HG02973 (cell line): ENCODE measurements around the gene SLC18A2.
A peak's percentile ranks its signal among the peaks of the same experiment; 100 is the strongest.
"Not testable (repeated sequence)": the region's sequence is repeated elsewhere in the genome, so short reads cannot be mapped to it uniquely, and the experiment has no call there.

Source experiments
- ATAC-seq: cut with Tn5 transposase; IDR thresholded peaks from one replicate; pipeline ENCODE4 v1.9.1; 2021; ENCODE audit warnings: moderate library complexity; ENCODE audit not compliant: unreplicated experiment

Gene SLC18A2

DNA sequence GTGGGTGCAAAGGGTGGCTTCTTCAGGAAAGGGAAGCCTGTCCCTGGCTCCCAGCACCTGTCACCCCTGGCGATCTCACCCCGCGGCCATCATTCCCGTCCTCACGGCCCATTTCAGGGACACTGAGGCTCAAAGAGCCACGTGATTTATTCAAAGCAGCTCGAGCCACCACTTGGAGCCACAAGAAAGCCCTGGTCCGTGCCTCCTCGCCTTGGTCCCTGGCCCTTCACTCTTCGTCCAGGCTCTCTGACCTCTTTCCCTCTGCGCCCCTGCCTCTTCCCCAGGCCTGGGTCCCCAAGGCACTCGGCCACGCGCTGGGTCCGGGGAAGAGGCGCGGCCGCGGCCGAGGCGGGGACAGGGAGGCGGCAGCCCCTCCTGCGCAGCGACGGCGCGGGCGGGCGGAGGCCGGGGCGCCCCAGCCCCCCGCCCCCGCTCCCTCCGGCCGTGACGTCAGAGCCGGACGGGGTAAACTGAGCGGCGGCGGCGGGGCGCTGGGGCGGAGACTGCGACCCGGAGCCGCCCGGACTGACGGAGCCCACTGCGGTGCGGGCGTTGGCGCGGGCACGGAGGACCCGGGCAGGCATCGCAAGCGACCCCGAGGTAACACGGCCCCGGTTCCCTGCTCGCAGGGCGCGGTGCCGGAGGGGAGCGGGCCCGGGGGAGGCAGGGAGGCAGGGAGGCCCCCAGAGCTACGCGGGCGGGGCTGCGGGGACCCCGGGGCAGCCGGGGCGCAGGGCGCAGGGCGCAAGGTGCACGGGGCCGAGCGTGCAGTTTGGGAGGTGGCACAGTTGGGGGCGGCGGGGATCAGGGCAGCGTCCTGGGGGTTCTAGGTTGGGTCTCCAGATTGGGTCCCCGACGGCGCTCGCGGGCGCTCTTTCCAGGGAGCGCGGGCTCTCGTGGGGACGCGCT, at the start of gene SLC18A2:
TSS of gene SLC18A2 (plus strand) at position 494 of the 909 bp plus-strand sequence. CDS start 580 bp downstream, outside the sequence.
- ATAC-seq, result no peak

DNA sequence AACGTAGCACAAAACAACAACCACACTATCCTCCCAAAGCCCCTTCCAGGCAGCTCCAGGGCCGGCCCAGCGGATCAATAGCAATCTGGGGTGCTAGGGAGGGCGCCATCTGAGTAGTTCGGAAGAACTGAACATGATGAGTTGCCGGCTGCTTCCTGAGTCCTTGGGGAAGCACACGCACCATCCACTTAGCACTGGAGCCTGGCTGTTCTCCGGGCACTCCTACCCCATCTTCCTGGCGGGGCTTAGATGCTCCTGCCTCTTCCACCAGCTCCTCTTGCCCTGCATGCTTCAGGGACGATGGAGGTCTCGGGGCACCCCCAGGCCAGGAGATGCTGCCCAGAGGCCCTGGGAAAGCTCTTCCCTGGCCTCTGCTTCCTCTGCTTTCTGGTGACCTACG, 43.7 kb upstream of the SLC18A2 start, which contains the start of gene KCNK18:
TSS of gene KCNK18 (plus strand) at position 301 of the 400 bp plus-strand sequence. CDS start at position 301, 0 bp downstream.
- ATAC-seq, result no peak

DNA sequence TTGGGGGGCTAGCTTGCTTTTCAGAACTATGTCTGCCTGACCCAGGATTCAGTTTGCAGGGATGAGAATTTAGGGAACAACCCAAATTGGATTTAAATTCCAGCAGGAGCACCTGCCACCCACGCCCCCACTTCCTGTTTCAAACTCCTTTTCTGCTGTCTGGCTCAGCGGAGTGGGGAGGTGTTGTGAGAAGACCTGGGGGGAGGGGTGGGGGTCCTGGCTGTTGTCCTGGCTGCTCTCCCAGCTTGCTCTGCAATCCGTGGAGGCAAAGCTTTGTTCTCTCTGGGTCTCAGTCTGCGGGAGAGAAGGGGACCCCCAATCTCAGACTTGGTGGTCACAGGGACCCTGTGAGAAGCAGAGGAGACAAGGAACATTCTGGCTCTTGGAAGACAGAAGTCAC, 42.8 kb upstream of the SLC18A2 start:
- ATAC-seq, result no peak

DNA sequence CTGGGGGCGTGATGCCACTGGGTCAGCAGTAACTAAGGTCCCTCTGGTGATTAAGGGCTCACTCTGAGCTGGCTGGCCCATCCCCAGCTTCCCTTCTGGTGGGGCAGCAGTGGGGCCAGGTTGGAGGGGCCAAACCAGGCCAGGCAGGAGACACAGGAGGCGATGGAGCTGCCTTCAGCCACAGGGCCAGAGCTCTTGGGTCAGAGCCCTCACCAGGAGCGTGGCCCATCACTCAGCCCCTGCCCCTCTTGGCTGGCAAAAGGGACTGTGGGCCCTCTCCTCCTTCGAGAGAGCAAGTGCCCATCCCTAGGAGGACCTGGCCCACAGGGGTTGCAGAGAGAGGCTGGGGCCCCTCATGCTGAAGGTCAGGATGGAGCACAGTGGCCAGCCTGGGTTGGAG, 39.1 kb upstream of the SLC18A2 start:
- ATAC-seq, result no peak

DNA sequence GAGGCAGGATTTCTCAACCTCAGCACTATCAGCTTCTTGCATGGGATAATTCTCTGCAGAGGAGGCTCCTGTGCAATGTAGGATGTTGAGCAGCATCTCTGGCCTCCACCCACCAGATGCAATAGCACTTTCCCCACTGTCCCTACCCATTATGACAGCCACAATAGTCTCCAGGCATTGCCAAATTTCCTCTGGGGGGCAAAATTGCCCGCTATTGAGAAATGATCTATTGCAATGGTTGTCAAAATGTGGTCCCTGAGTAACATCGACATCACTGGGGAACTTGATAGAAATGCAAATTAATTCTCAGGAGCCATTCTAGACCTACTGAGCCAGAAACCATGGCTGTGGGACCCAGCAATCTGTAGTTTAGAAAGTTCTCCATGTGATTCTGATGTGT, 36.6 kb upstream of the SLC18A2 start:
- ATAC-seq, result no peak

DNA sequence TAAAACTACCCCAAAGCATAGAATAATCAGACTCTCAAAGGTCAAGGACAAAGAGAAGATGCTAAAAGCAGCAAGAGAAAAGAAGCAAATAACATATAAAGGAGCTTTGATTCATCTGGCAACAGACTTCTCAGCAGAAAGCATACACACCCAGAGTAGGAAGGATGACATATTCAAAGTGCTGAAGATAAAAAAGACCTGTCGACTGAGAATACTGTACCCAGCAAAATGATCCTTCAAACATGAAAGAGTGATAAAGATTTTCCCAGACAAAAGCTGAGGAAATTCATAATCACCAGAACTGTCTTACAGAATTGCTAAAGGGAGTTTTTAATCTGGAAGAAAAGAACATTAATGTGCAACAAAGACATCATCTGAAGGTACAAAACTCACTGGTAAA, 28.7 kb upstream of the SLC18A2 start:
- no peak for ATAC-seq

DNA sequence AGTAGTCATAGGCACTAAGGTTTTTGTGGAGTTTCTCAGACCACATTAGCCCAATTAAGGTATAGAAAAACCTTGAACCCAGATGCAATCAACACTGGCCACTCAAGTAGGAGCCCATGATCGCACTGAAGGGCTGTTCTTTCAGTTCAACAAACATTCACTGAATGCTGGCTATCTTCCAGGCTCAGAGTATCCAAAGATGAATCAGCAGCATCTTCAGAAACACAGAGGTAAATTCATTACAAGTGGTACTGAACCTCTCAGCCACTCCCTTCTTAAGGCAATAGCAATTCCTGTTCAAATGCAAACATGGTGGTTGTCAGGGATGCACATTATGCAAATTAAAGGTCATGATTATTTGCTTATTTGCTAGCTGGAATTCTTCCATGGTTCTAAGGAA, 26.5 kb upstream of the SLC18A2 start:
- no peak for ATAC-seq

DNA sequence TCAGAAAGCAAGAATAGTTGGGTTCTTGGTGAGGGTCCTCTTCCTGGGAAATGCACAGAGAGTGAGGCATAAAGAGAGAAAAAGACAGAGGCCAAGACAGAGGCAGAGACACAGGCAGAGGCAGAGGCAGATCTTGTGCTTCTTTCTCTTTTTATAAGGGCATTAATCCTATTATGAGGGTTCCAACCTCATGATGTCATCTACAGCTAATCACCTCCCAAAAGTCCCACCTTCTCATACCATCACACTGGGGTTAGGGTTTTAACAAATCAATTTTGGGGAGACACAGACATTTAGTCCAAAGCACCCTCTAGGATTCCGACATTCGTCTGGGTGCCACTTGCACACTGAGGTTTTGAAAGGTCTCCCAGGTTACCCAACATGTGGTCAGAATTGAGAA, 25.8 kb upstream of the SLC18A2 start:
- ATAC-seq, result no peak

DNA sequence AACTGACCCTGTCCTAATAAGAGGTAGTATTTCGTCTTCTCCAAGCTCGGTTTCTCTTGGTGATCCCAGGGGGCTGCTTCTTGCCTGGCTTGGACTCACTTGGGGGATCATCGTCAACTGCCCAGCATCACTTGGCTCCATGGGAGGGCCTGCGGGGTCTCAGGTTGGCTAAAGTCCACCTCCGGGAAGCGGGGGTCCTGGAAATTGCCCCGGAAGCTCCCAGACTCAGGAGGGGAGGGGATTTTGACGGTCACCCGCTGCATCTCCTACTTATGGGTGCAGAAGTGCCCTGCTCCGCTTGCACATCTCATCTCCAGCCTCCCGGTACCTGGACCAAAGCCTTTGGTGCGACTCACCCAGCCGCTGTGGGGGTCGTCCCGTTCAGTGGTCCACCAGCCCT, 24.9 kb upstream of the SLC18A2 start:
- no peak for ATAC-seq

DNA sequence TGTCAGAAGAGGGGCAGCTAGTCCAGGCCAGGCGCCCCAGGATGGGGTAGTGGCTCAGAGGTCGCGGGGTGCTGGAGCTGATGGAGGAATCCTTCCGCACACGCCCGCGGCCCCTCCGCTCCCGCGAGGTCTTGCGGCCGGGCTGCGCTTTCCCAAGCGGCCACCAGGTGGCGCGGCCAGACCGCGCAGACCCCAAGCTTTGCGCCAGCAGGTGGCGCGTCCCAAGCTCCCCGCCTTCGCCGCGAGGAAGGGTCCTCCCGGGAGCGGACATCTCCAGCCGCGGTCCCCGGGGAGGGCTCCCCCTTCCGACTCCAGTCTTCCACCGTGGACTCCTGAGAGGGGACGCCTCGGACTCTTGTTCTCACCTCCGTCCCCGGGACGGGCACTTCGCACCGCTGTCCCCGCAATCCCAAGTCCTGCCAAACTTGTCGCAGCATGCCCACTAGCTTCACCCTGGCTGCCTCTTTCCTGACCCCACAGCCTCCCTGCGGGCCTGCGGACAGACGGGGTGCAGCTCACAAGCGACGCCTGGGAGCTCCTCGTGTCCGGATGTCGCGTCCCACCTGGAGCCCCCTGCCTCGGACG, 24.2 kb upstream of the SLC18A2 start:
- ATAC-seq, result peak; percentile 86

DNA sequence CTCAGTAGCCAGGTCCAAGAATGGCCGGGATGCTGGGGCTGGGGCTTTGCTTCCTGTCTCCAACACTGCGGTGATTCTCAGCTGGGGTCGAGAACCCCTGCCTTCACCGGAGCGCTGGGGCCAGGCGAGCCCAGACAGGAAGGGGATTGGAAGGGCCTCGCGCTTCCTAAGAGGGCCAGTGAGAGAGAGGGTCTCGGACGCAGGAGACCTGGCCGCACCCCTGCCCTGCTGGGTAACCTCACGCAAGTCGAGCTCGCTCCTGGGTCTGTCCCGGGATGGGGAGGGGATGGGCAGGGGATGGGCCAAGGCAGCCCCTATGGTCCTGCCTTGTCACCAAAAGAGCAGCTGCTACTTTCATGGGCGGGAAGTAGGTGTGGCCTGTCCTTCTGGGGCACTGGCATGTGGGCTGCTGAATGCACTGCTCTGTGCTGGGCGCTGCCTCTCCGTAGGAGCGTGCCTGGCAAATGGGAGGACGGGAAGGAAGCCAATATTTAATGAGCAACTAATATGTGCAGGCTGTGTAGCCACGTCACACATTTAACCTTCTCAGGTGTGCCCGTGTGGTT, 23.6 kb upstream of the SLC18A2 start:
- peak; percentile 50 for ATAC-seq

DNA sequence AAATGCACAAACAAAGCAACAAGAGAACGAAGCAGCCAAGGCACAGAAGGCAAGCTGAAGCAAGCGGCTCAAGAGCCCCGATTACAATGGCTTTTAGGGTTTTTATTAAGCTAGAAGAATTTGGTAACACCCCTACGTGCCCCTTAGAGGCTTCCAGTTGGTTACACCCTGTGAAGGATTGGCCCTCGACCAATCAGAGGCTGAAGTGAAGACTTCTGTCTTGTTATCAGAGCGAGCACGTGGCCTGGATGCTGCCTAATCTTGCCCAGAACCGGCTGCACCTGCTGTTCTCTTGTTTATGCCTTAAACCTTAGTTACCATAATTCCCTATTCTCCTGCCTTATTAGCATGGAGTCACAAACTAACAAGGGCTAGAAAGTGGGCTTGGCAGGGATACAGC, 22.3 kb upstream of the SLC18A2 start:
- no peak for ATAC-seq

DNA sequence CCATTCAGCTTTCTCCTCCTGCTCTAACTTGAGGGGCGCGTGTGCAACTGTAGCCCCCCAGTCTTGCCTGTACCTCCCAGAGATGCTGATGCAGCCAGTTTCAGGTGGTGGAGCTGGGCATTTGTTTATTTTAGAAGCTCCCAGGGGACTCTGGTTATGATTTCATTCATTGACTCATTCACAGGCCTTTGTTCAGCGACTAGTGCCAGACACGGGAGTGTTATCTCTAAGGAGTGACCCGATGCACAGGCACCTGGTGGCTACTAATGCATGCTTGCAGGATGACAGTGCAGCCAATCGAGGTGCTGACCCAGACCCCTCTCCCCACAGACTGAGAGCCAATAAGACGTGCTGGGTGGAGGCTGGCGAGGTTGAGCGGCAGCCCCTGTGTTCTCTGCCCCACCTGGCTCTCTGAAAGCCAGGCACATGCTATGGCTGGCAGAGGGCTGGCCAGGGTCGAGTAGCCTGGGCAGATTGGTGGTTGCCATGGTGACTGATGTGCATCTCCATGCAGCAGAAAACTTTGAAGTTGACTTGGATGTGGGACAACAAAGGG, 19.7 kb upstream of the SLC18A2 start:
- no peak for ATAC-seq

DNA sequence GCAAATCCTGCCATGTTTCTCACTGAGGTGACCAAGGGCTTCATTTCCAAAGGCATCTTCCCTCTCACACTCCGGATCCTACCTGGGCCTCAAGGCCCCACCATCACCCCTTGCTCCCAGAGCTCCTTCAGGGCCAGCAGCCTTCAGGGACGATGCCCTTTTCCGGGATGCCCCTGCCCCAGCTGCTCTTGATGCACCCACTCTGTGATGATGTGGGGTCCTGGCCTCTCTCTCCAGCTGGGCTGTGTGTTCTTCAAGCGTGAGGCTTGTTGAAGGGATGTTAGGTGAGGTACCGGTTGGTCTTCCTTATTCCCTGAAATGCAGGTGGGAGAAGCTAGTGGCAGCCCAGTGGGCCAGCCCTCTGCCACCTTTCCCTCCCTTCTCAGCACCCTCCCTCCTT, 18.4 kb upstream of the SLC18A2 start:
- ATAC-seq, result no peak

DNA sequence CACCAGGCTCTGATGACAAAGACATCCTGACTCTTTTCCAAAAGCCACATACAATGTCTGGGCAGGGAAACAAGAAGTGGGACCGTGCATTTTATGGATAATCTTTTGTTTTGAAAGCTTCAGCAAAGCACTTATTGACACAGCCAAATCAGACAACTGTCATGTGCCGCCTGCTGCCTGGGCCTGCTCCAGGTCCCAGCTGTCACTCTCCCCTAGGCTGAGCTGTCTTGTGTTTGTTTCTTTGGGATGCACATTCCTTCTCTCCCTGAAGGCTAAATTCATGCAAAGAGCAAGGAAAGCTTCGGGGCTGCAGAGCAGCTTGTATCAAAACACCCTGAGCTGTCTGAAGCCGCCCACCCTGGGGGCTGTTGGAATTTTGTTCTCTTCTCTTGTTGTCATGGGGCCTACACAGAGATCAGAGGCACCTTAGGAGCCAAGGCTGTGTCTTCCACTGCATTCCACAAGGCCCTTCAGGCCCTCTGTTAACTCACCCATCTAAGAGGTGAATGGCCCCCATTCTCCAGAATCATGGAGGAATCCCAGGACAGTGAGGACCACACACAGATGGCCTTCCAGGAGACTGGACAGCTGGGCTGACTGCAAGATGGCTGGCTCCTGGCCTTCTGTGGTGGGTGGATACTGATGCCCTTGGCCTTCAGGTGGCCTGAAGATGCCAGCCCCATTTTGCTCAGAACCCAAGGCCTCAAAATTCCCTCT, 17.8 kb upstream of the SLC18A2 start:
- no peak for ATAC-seq

DNA sequence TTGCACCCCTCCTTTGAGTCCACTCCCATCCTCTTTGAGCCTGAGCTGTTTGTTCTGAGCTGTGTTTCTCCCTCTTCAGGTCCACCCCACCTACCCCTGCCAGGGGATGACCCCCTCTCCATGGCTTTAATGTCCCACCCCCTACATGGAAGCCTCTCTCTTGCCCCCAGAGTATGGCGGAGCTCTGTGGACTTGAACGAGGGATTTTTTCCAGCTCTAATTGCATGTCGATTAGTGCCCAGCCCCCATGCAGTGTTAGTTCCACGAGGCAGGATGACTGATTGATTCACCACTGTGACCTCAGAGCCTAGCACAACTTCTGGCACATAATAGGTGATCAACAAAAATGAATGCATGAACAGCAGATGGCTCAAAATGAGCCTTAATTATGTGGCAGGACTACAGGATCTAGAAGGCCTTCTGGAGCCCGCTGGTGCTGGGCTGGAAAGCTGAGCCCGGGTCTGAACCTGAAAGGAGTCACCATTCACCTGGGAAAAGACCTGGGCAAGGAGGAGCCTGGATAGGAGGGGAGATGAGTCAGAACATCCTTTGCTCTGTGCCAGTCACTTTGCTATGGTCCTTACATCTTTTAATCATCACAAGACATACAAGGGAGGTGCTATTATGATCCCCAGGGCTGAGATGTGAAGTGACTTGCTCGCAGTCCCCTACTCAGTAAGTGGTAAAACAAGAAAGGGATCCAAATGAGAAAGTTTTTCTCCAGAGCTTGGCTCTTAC, 17.1 kb upstream of the SLC18A2 start:
- no peak for ATAC-seq

DNA sequence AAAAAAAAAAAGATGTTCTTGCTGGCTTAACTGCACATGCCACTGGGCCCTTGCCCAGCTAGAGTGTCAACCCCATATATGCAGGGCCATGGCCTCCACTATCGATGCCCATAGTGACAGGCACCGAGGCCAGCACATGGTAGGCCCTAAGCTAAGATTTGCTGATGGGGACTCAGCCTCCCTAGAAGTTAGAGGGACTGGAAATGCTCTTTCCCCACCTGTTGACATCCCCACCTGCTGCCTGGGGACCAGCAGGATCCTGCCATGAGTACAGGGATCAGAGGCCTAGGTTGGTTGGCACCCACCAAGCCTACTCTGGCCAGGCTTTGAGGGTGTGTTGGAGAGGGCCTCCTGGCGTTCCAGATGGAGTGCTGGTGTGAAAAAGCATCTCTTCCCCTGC, 16.0 kb upstream of the SLC18A2 start:
- no peak for ATAC-seq

DNA sequence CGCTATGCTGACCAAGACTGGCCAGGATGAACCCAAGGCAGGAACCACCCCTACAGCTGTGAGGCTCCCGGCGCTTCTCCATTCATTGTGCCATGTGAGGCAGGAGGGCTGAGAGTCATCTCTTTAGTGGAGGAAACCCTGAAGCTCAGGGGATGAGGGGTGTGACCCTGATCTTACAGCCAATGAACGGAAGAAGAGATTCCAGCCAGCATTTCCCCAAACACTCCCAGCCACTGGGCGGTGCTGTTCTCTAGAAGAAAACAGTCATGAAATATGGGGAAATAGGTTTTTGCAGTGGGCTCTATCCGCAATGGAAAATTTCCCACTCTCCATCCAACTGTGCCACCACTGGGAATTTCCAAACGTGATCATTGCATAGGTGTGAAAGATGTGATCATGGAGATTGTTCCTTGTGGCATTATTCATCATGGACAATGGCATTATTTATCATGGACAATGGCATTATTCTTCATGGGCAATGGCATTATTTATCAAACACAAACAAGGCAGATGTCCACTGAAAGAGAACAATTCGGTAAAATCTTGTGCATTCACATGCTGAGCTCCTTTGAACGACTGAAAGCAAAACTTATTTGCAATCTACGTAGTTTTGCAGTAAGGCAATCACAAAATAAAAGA, 14.0 kb upstream of the SLC18A2 start:
- no peak for ATAC-seq

DNA sequence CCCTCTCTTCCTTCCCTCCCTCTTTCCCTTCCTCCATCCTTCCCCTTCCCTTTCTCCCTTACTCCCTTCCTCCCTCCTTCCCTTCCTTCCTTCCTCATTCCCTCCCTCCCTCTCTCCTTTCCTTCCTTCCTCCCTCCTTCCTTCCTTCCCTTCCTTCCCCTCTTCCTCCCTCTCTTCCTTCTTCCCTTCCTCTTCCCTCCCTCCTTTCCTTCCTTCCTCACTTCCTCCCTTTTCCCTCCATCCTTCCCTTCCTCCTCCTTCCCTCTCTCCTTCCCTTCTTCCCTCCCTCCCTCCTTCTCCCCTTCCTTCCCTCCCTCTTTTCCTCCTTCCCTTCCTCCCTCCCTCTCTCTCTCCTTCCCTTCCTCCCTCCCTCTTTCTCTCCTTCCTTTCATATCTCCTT, 12.7 kb upstream of the SLC18A2 start:
- no peak for ATAC-seq

DNA sequence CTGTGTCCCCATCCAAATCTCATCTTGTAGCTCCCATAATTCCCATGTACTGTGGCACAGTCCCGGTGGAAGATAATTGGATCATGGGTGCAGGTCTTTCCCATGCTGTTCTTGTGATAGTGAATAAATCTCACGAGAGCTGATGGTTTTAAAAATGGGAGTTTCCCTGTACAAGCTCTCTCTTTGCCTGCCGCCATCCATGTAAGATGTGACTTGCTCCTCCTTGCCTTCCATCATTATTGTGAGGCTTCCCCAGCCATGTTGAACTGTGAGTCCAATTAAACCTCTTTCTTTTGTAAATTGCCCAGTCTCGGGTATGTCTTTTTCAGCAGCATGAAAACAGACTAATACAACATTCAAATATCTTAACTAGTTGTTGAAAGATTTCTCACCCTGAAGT, 10.8 kb upstream of the SLC18A2 start:
- ATAC-seq, result not testable (repeated sequence)
